ENCODE results near the gene FAM117A. TPM values are rescaled to one million over a fixed set of nuclear protein-coding genes. Genes with fewer than 3 reads are reported as not detected.

FAM117A gene
- total and polyA plus RNA-seq, 10 of the 15 experiments (the other 5 are each of a cell fraction or from before 2014, with no cell fraction given), result 2.1 to 29.6 (median 20.0) TPM

- no peak for TF ChIP-seq ZNF687 (IDR thresholded peaks at IDR 0.05)
Measured at GRCh38 chr17:49716668-49717364, 47.1 kb downstream of the FAM117A start (continued).

GRCh38 chr17:49715717-49716279 is 48.1 kb downstream of the FAM117A start:
- Histone ChIP-seq H3K27ac (ENCODE audit: control insufficient read depth, insufficient read depth) (no peak overlapping the region), H3K27me3 (replicated peaks in 1 of 2; ENCODE audit: control insufficient read depth in 2 of 2, insufficient read depth in 2 of 2, low read length in 1 of 2) (no peaks in the 10 kb centered on the region), H3K4me3 (no peak overlapping the region), H4K20me1 (ENCODE audit: control insufficient read depth, insufficient read depth) (no peaks in the 10 kb centered on the region; the same call in 1 of the 2 replicates), H3K9me3 (replicated peaks; ENCODE audit: control insufficient read depth, insufficient read depth, low read length) (no peaks in the 10 kb centered on the region), H3K9ac (ENCODE audit: control insufficient read depth, insufficient read depth, low read length) (no peak overlapping the region), H2AFZ (ENCODE audit: control insufficient read depth, low read depth, low read length) (no peak overlapping the region), H3K4me2 (ENCODE audit: control insufficient read depth, insufficient read depth) (no peak overlapping the region), H3K4me1 (ENCODE audit: control insufficient read depth, insufficient read depth, low read length) (no peaks in the 10 kb centered on the region), H3K79me2 (ENCODE audit: control insufficient read depth, insufficient read depth, low read length) (no peaks in the 10 kb centered on the region), H3K36me3 (ENCODE audit: control insufficient read depth in 2 of 2, insufficient read depth in 2 of 2, low read length in 1 of 2) (peaks cover 18 to 31% of the 10 kb centered on the region in 2 experiments)
- FAIRE-seq (no peak), DNase-seq (ENCODE audit: low read depth, low spot score) (no peak), ATAC-seq (no peak)
- TF ChIP-seq MEF2B (IDR thresholded peaks at IDR 0.05; ENCODE audit: partially characterized antibody, poor library complexity, severe bottlenecking), result no peak
- no peak for TF ChIP-seq E4F1 (IDR thresholded peaks at IDR 0.05; ENCODE audit: borderline replicate concordance, partially characterized antibody)
- TF ChIP-seq RELA (IDR thresholded peaks at IDR 0.05; ENCODE audit: borderline replicate concordance, partially characterized antibody), result no peak
- TF ChIP-seq EED (IDR thresholded peaks at IDR 0.05; ENCODE audit: low read depth), result no peak
- TF ChIP-seq YY1 (IDR thresholded peaks at IDR 0.05; ENCODE audit: low read depth, low read length), result no peak
- TF ChIP-seq FOS (IDR thresholded peaks at IDR 0.05; ENCODE audit: borderline replicate concordance, extremely low read depth, insufficient read length), result no peak
- TF ChIP-seq BRCA1 (IDR thresholded peaks at IDR 0.05; ENCODE audit: low read depth, low read length), result no peak
- ChIA-PET POLR2A (interaction anchor here (0.9 kb wide), 1 partner anchor 13 kb away, joined by 4 read pairs; no protein-coding TSS in a partner anchor), SMC1A (ENCODE audit: uncharacterized antibody, unreplicated experiment) (interaction anchor here (0.9 to 2.1 kb wide), 8 partner anchors 19 to 78 kb away, joined by 3 to 7 read pairs (median 4); partner anchors contain the start of gene FAM117A), RAD21 (ENCODE audit: unreplicated experiment) (interaction anchor here (0.6 kb wide), 1 partner anchor 374 kb away, joined by 3 read pairs; no protein-coding TSS in a partner anchor), CTCF (interaction anchor here (0.9 to 2.5 kb wide), 6 partner anchors 7 to 159 kb away, joined by 3 to 8 read pairs (median 5); partner anchors contain the start of gene SLC35B1)
- in situ Hi-C loops (cut with MboI), result no loop called here
- 80% methylated on average over 9 of the region's 9 CpGs for WGBS (ENCODE audit: insufficient coverage, insufficient replicate concordance, low lambda C conversion rate, missing lambda C conversion rate)
- intact Hi-C loops (cut with micrococcal nuclease; ENCODE audit: unreplicated experiment), result no loop called here
- no TSS peak for BruUV-seq (replicated peaks)

Data from GM12878 (cell line).